Caco-2 (cell line): Measurements from ENCODE around the gene TTC32. TPM values are rescaled to one million over a fixed set of nuclear protein-coding genes. Genes with fewer than 3 reads are reported as not detected.

Experiments used
- BruUV-seq: library from RNA; stranded (reverse); fragments of 400-500 nt; replicated peaks from 2 replicates; lab custom pipeline; 2021; lab: Mats Ljungman, UMichigan
- CTCF ChIA-PET: fragments of 300-600 bp; sonication (Branson Sonifier 250); formaldehyde crosslinking; loops from one replicate; lab custom pipeline; 2022; ENCODE audit warnings: antibody characterized with exemption; lab: Charles Lee
- POLR2A ChIA-PET: fragments of 300-600 bp; sonication (Branson Sonifier 250); formaldehyde crosslinking; loops from one replicate; lab custom pipeline; 2022; ENCODE audit warnings: antibody characterized with exemption; lab: Charles Lee
- DNase-seq, 2 experiments: peaks; one replicate each; pipeline versions ENCODE4 v3.0.0 to v3.0.0-alpha.2; 2020 to 2022
- H3K27me3 ChIP-seq: replicated peaks from 2 replicates; pipeline ENCODE4 v1.6.0; 2011; ENCODE audit warnings: low read length; ENCODE audit not compliant: control insufficient read depth, insufficient read depth
- H3K36me3 ChIP-seq: 2 replicates; pipeline ENCODE4 v1.5.1; 2011; ENCODE audit warnings: low read length; ENCODE audit not compliant: control insufficient read depth, insufficient read depth
- H3K4me1 ChIP-seq: fragments of 250-450 bp; sonication (Bioruptor Pico); 2 replicates; pipeline ENCODE4 v1.5.1; 2020; ENCODE audit warnings: mild to moderate bottlenecking
- H3K4me3 ChIP-seq: 2 replicates; pipeline ENCODE4 v1.5.1; 2011; ENCODE audit warnings: low read depth, mild to moderate bottlenecking, control low read depth, low read length
- H3K9me3 ChIP-seq: fragments of 250-450 bp; sonication (Bioruptor Pico); 2 replicates; pipeline ENCODE4 v1.5.1; 2020; ENCODE audit warnings: mild to moderate bottlenecking, moderate library complexity
- H3K27ac Mint-ChIP-seq: one replicate; pipeline ENCODE4 v1.8.0; 2022; ENCODE audit warnings: mixed read lengths; ENCODE audit not compliant: unreplicated experiment
- H3K27me3 Mint-ChIP-seq: one replicate; pipeline ENCODE4 v1.8.0; 2022; ENCODE audit warnings: mixed read lengths; ENCODE audit not compliant: insufficient read depth, unreplicated experiment
- H3K36me3 Mint-ChIP-seq: one replicate; pipeline ENCODE4 v1.8.0; 2022; ENCODE audit warnings: mild to moderate bottlenecking, mixed read lengths; ENCODE audit not compliant: insufficient read depth, unreplicated experiment
- H3K4me1 Mint-ChIP-seq: one replicate; pipeline ENCODE4 v1.8.0; 2022; ENCODE audit warnings: low read depth, mixed read lengths; ENCODE audit not compliant: unreplicated experiment
- H3K4me3 Mint-ChIP-seq: one replicate; pipeline ENCODE4 v1.8.0; 2022; ENCODE audit warnings: mild to moderate bottlenecking, moderate library complexity, mixed read lengths; ENCODE audit not compliant: unreplicated experiment
- H3K9me3 Mint-ChIP-seq: one replicate; pipeline ENCODE4 v1.8.0; 2022; ENCODE audit warnings: mixed read lengths; ENCODE audit not compliant: unreplicated experiment
- CTCF ChIP-seq, 2 experiments: fragments of 200-600 bp in 1 of 2; IDR thresholded peaks; 1 replicate in 1 of 2; 2 replicates in 1 of 2; pipeline versions ENCODE4 v1.5.1 to v1.8.0; 2011 to 2022; ENCODE audit warnings: antibody characterized with exemption in 1 of 2, control low read depth in 1 of 2, inconsistent platforms in 1 of 2, low read depth in 1 of 2, low read length in 1 of 2, mild to moderate bottlenecking in 1 of 2, moderate library complexity in 1 of 2; ENCODE audit not compliant: insufficient read depth in 1 of 2, severe bottlenecking in 1 of 2, unreplicated experiment in 1 of 2
- intact Hi-C: fragments of 100-400 bp; cut with micrococcal nuclease; formaldehyde crosslinking; loops from one replicate; pipeline ENCODE4 v1.10.0; 2022; ENCODE audit not compliant: unreplicated experiment
- total RNA-seq: library from RNA; stranded (reverse); gene quantifications from 2 replicates; pipeline ENCODE4 v1.2.3, GENCODE V29; 2022

TTC32 gene
- total RNA-seq, 1 experiment from 2014 or later: 16.8 TPM

- Mint-ChIP-seq H3K4me3 (no peak overlapping the region), H3K36me3 (no peaks in the 10 kb centered on the region), H3K9me3 (no peaks in the 10 kb centered on the region), H3K4me1 (peaks cover 7% of the 10 kb centered on the region), H3K27ac (no peak overlapping the region), H3K27me3 (no peaks in the 10 kb centered on the region)
- ChIA-PET CTCF (no interaction called here), POLR2A (no interaction called here)
- H3K4me3 ChIP-seq: no peak overlapping the region
- intact Hi-C loops: no loop called here
- TF ChIP-seq CTCF (IDR thresholded peaks at IDR 0.05; ENCODE audit: insufficient read depth in 1 of 2, low read depth in 1 of 2, low read length in 1 of 2, severe bottlenecking in 1 of 2, unreplicated experiment in 1 of 2): no peak
- H3K4me1 ChIP-seq: peaks cover 6% of the 10 kb centered on the region; the same call in 1 of the 2 replicates
- no TSS peak for BruUV-seq
- no peaks in the 10 kb centered on the region for H3K27me3 ChIP-seq
- no peaks in the 10 kb centered on the region for H3K9me3 ChIP-seq
- no peaks in the 10 kb centered on the region for H3K36me3 ChIP-seq
- no peak for DNase-seq
Observed at GRCh38 chr2:19947184-19947940, 45.6 kb upstream of the TTC32 start.

GRCh38 chr2:19944205-19944845 is 42.5 kb upstream of the TTC32 start:
- H3K9me3 Mint-ChIP-seq: no peaks in the 10 kb centered on the region

GRCh38 chr2:19943189-19943588 is 41.4 kb upstream of the TTC32 start:
- Mint-ChIP-seq H3K27me3 (no peaks in the 10 kb centered on the region), H3K27ac (no peak overlapping the region), H3K36me3 (no peaks in the 10 kb centered on the region), H3K4me1 (peaks cover 7% of the 10 kb centered on the region), H3K4me3 (no peak overlapping the region), H3K9me3 (no peaks in the 10 kb centered on the region)
- H3K9me3 ChIP-seq: no peaks in the 10 kb centered on the region
- BruUV-seq: no TSS peak
- intact Hi-C loops: no loop called here
- no peak for TF ChIP-seq CTCF (IDR thresholded peaks at IDR 0.05; ENCODE audit: insufficient read depth in 1 of 2, low read depth in 1 of 2, low read length in 1 of 2, severe bottlenecking in 1 of 2, unreplicated experiment in 1 of 2)
- peaks cover 6% of the 10 kb centered on the region; the same call in 1 of the 2 replicates for H3K4me1 ChIP-seq
- no peak for DNase-seq
- CTCF ChIA-PET: no interaction called here
- POLR2A ChIA-PET: no interaction called here
- no peaks in the 10 kb centered on the region for H3K27me3 ChIP-seq
- H3K36me3 ChIP-seq: no peaks in the 10 kb centered on the region
- no peak overlapping the region for H3K4me3 ChIP-seq

More at GRCh38 chr2:19944205-19944845, 42.5 kb upstream of the TTC32 start:
- no peaks in the 10 kb centered on the region for H3K36me3 ChIP-seq
- no peaks in the 10 kb centered on the region for H3K27me3 Mint-ChIP-seq
- intact Hi-C loops: no loop called here
- no peaks in the 10 kb centered on the region for H3K9me3 ChIP-seq
- no peak for TF ChIP-seq CTCF (IDR thresholded peaks at IDR 0.05; ENCODE audit: insufficient read depth in 1 of 2, low read depth in 1 of 2, low read length in 1 of 2, severe bottlenecking in 1 of 2, unreplicated experiment in 1 of 2)
- no peak for DNase-seq
- no TSS peak for BruUV-seq
- POLR2A ChIA-PET: no interaction called here
- H3K4me1 Mint-ChIP-seq: peaks cover 7% of the 10 kb centered on the region
- H3K4me3 Mint-ChIP-seq: no peak overlapping the region
- no peaks in the 10 kb centered on the region for H3K27me3 ChIP-seq
- H3K4me1 ChIP-seq: peaks cover 6% of the 10 kb centered on the region; the same call in 1 of the 2 replicates
- H3K36me3 Mint-ChIP-seq: no peaks in the 10 kb centered on the region
- H3K4me3 ChIP-seq: no peak overlapping the region
- H3K27ac Mint-ChIP-seq: no peak overlapping the region
- CTCF ChIA-PET: no interaction called here
